Activated naive CD8-positive, alpha-beta T cell treated with anti-CD3 and anti-CD28 coated beads, Interleukin-2, amount 10 ng/mL, durations not matched to agents 7 days and 5 days (primary cell): ENCODE measurements around the gene ABHD2. TPM values are rescaled to one million over a fixed set of nuclear protein-coding genes. Genes with fewer than 3 reads are reported as not detected.

Experiments used
- ATAC-seq: fragments of 150-1000 bp; cut with Tn5 transposase; one replicate; pipeline ENCODE4 v1.10.0; 2021; ENCODE audit warnings: low read depth, moderate library complexity
- POLR2A ChIA-PET: fragments of 350-600 bp; sonication (Branson Sonifier 250); formaldehyde crosslinking; loops from one replicate; lab custom pipeline; 2021; ENCODE audit warnings: antibody characterized with exemption; lab: Charles Lee
- DNase-seq: peaks from one replicate; pipeline ENCODE4 v3.0.0; 2021
- H3K27ac Mint-ChIP-seq: one replicate; pipeline ENCODE4 v1.8.0; 2022; ENCODE audit warnings: mild to moderate bottlenecking, mixed read lengths
- H3K27me3 Mint-ChIP-seq: one replicate; pipeline ENCODE4 v1.8.0; 2022; ENCODE audit warnings: mild to moderate bottlenecking, moderate library complexity, mixed read lengths
- H3K36me3 Mint-ChIP-seq: one replicate; pipeline ENCODE4 v1.8.0; 2021; ENCODE audit warnings: mild to moderate bottlenecking, mixed read lengths
- H3K4me1 Mint-ChIP-seq: one replicate; pipeline ENCODE4 v1.8.0; 2021; ENCODE audit warnings: mixed read lengths
- H3K4me3 Mint-ChIP-seq: one replicate; pipeline ENCODE4 v1.8.0; 2022; ENCODE audit warnings: mild to moderate bottlenecking, moderate library complexity, mixed read lengths
- H3K9me3 Mint-ChIP-seq: one replicate; pipeline ENCODE4 v1.8.0; 2021; ENCODE audit warnings: mixed read lengths
- total RNA-seq, 2 experiments: library from RNA; stranded (reverse); gene quantifications; one replicate each; pipeline ENCODE4 v1.2.3, GENCODE V29; 2021

Gene ABHD2
- total RNA-seq, 2 experiments from 2014 or later: 54.1 to 62.8 TPM

GRCh38 chr15:89066280-89066679 lies 22.0 kb upstream of the ABHD2 start:
- H3K27me3 Mint-ChIP-seq: peaks cover 2% of the 10 kb centered on the region

GRCh38 chr15:89067751-89068150 lies 20.5 kb upstream of the ABHD2 start:
- H3K9me3 Mint-ChIP-seq: peaks cover 16% of the 10 kb centered on the region
- no peaks in the 10 kb centered on the region for H3K27me3 Mint-ChIP-seq
- ATAC-seq (no peak), DNase-seq (no peak)
- peaks cover 7% of the 10 kb centered on the region for H3K36me3 Mint-ChIP-seq
- H3K4me3 Mint-ChIP-seq: no peak overlapping the region
- POLR2A ChIA-PET: interaction anchor here (1.0 kb wide), 1 partner anchor 20 kb away, joined by 4 read pairs; no protein-coding TSS in a partner anchor
- no peak overlapping the region for H3K27ac Mint-ChIP-seq
- peaks cover 11% of the 10 kb centered on the region for H3K4me1 Mint-ChIP-seq

More at GRCh38 chr15:89066280-89066679, 22.0 kb upstream of the ABHD2 start:
- no peak overlapping the region for H3K4me3 Mint-ChIP-seq
- ATAC-seq (no peak), DNase-seq (no peak)
- peaks cover 7% of the 10 kb centered on the region for H3K36me3 Mint-ChIP-seq
- H3K27ac Mint-ChIP-seq: no peak overlapping the region
- peaks cover 16% of the 10 kb centered on the region for H3K9me3 Mint-ChIP-seq
- POLR2A ChIA-PET: interaction anchor here (0.6 kb wide), 1 partner anchor 77 kb away, joined by 3 read pairs; no protein-coding TSS in a partner anchor
- H3K4me1 Mint-ChIP-seq: peaks cover 11% of the 10 kb centered on the region

GRCh38 chr15:89068325-89068784 lies 19.9 kb upstream of the ABHD2 start:
- H3K27ac Mint-ChIP-seq: no peak overlapping the region
- peak overlapping the region; percentile 1 for H3K4me3 Mint-ChIP-seq

GRCh38 chr15:89070197-89071124 lies 17.8 kb upstream of the ABHD2 start:
- no peak for DNase-seq
- ATAC-seq: no peak
- POLR2A ChIA-PET: no interaction called here
- Mint-ChIP-seq H3K4me3 (no peak overlapping the region), H3K36me3 (peaks cover 7% of the 10 kb centered on the region), H3K27ac (no peak overlapping the region), H3K9me3 (peaks cover 16% of the 10 kb centered on the region), H3K4me1 (peaks cover 11% of the 10 kb centered on the region), H3K27me3 (no peaks in the 10 kb centered on the region)

More at GRCh38 chr15:89068325-89068784, 19.9 kb upstream of the ABHD2 start:
- H3K9me3 Mint-ChIP-seq: peaks cover 16% of the 10 kb centered on the region
- no peaks in the 10 kb centered on the region for H3K27me3 Mint-ChIP-seq
- H3K4me1 Mint-ChIP-seq: peaks cover 11% of the 10 kb centered on the region
- DNase-seq (peak; percentile 45), ATAC-seq (peak; percentile 88)
- POLR2A ChIA-PET: interaction anchor here (0.6 to 1.0 kb wide), 2 partner anchors 19 to 591 kb away, joined by 4 to 5 read pairs; no protein-coding TSS in a partner anchor
- H3K36me3 Mint-ChIP-seq: peaks cover 7% of the 10 kb centered on the region

GRCh38 chr15:89071471-89071870 lies 16.8 kb upstream of the ABHD2 start:
- peaks cover 9% of the 10 kb centered on the region for H3K9me3 Mint-ChIP-seq

GRCh38 chr15:89072277-89072869 lies 15.9 kb upstream of the ABHD2 start:
- Mint-ChIP-seq H3K36me3 (peaks cover 2% of the 10 kb centered on the region), H3K27ac (no peak overlapping the region), H3K4me3 (no peak overlapping the region), H3K27me3 (no peaks in the 10 kb centered on the region), H3K4me1 (peaks cover 15% of the 10 kb centered on the region), H3K9me3 (peaks cover 4% of the 10 kb centered on the region)
- DNase-seq: no peak
- POLR2A ChIA-PET: interaction anchor here (0.8 kb wide), 1 partner anchor 16 kb away, joined by 3 read pairs; the partner anchor contains the start of gene ABHD2
- no peak for ATAC-seq

More at GRCh38 chr15:89071471-89071870, 16.8 kb upstream of the ABHD2 start:
- ATAC-seq (no peak), DNase-seq (no peak)
- no peaks in the 10 kb centered on the region for H3K27me3 Mint-ChIP-seq
- POLR2A ChIA-PET: interaction anchor here (0.8 kb wide), 1 partner anchor 17 kb away, joined by 3 read pairs; the partner anchor contains the start of gene ABHD2
- H3K36me3 Mint-ChIP-seq: peaks cover 7% of the 10 kb centered on the region
- H3K4me1 Mint-ChIP-seq: peaks cover 15% of the 10 kb centered on the region
- no peak overlapping the region for H3K4me3 Mint-ChIP-seq
- H3K27ac Mint-ChIP-seq: no peak overlapping the region

- ATAC-seq (no peak), DNase-seq (no peak)
- peaks cover 7% of the 10 kb centered on the region for H3K4me1 Mint-ChIP-seq
- no peaks in the 10 kb centered on the region for H3K9me3 Mint-ChIP-seq
- no peak overlapping the region for H3K27ac Mint-ChIP-seq
- POLR2A ChIA-PET: no interaction called here
- H3K36me3 Mint-ChIP-seq: no peaks in the 10 kb centered on the region
- peaks cover 7% of the 10 kb centered on the region for H3K27me3 Mint-ChIP-seq
- no peak overlapping the region for H3K4me3 Mint-ChIP-seq
Observed at GRCh38 chr15:89074402-89075012, 13.7 kb upstream of the ABHD2 start.

- no peaks in the 10 kb centered on the region for H3K9me3 Mint-ChIP-seq
- H3K27me3 Mint-ChIP-seq: peaks cover 7% of the 10 kb centered on the region
- no peaks in the 10 kb centered on the region for H3K36me3 Mint-ChIP-seq
- no peak for DNase-seq
- POLR2A ChIA-PET: no interaction called here
- ATAC-seq: no peak
- H3K27ac Mint-ChIP-seq: no peak overlapping the region
- no peak overlapping the region for H3K4me3 Mint-ChIP-seq
- peaks cover 7% of the 10 kb centered on the region for H3K4me1 Mint-ChIP-seq
Observed at GRCh38 chr15:89075101-89075640, 13.1 kb upstream of the ABHD2 start.

GRCh38 chr15:89075846-89076245 lies 12.4 kb upstream of the ABHD2 start:
- Mint-ChIP-seq H3K27ac (no peak overlapping the region), H3K4me3 (no peak overlapping the region), H3K36me3 (no peaks in the 10 kb centered on the region), H3K4me1 (peaks cover 7% of the 10 kb centered on the region), H3K9me3 (no peaks in the 10 kb centered on the region), H3K27me3 (peaks cover 7% of the 10 kb centered on the region)
- POLR2A ChIA-PET: no interaction called here
- DNase-seq: no peak
- no peak for ATAC-seq

GRCh38 chr15:89077750-89078149 lies 10.5 kb upstream of the ABHD2 start:
- H3K4me1 Mint-ChIP-seq: peaks cover 7% of the 10 kb centered on the region
- no peak overlapping the region for H3K4me3 Mint-ChIP-seq
- DNase-seq: no peak
- POLR2A ChIA-PET: no interaction called here
- no peak for ATAC-seq
- no peak overlapping the region for H3K27ac Mint-ChIP-seq
- no peaks in the 10 kb centered on the region for H3K36me3 Mint-ChIP-seq
- H3K27me3 Mint-ChIP-seq: peaks cover 9% of the 10 kb centered on the region
- no peaks in the 10 kb centered on the region for H3K9me3 Mint-ChIP-seq

- POLR2A ChIA-PET: interaction anchor here (1.3 kb wide), 1 partner anchor 9 kb away, joined by 3 read pairs; the partner anchor contains the start of gene ABHD2
- Mint-ChIP-seq H3K4me1 (peaks cover 7% of the 10 kb centered on the region), H3K36me3 (no peaks in the 10 kb centered on the region), H3K4me3 (no peak overlapping the region), H3K27me3 (peaks cover 9% of the 10 kb centered on the region), H3K27ac (no peak overlapping the region), H3K9me3 (no peaks in the 10 kb centered on the region)
- no peak for ATAC-seq
- no peak for DNase-seq
Observed at GRCh38 chr15:89078851-89079810, 9.1 kb upstream of the ABHD2 start.

- no peak for DNase-seq
- no peak overlapping the region for H3K27ac Mint-ChIP-seq
- H3K4me3 Mint-ChIP-seq: no peak overlapping the region
- POLR2A ChIA-PET: no interaction called here
- H3K27me3 Mint-ChIP-seq: peaks cover 9% of the 10 kb centered on the region
- no peak for ATAC-seq
- peaks cover 4% of the 10 kb centered on the region for H3K4me1 Mint-ChIP-seq
- no peaks in the 10 kb centered on the region for H3K36me3 Mint-ChIP-seq
- H3K9me3 Mint-ChIP-seq: no peaks in the 10 kb centered on the region
Observed at GRCh38 chr15:89081878-89082277, 6.4 kb upstream of the ABHD2 start.
